PC-9 (cell line): ENCODE results near the gene SLC25A46. TPM values are rescaled to one million over a fixed set of nuclear protein-coding genes. Genes with fewer than 3 reads are reported as not detected.
A peak's percentile ranks its signal among the peaks of the same experiment; 100 is the strongest.
"Not testable (repeated sequence)": the region's sequence is repeated elsewhere in the genome, so short reads cannot be mapped to it uniquely, and the experiment has no call there.

Experiments
- BruUV-seq: library from RNA; stranded (reverse); fragments of 400-500 nt; replicated peaks from 2 replicates; lab custom pipeline; 2021; lab: Mats Ljungman, UMichigan
- CTCF ChIA-PET: fragments of 300-600 bp; sonication (Branson Sonifier 250); formaldehyde crosslinking; loops from one replicate; lab custom pipeline; 2022; ENCODE audit warnings: antibody characterized with exemption; lab: Charles Lee
- POLR2A ChIA-PET: fragments of 300-600 bp; sonication (Branson Sonifier 250); formaldehyde crosslinking; loops from one replicate; lab custom pipeline; 2022; ENCODE audit warnings: antibody characterized with exemption; ENCODE audit not compliant: unreplicated experiment; lab: Charles Lee
- DNase-seq, 2 experiments: peaks; one replicate each; pipeline versions ENCODE4 v3.0.0 to v3.0.0-alpha.2; 2015 to 2022; ENCODE audit warnings: mixed read lengths in 1 of 2
- H2AFZ ChIP-seq: fragments of 200-600 bp; sonication (generic); 2 replicates; pipeline ENCODE4 v1.8.1; 2017; ENCODE audit warnings: antibody characterized with exemption
- H3F3A ChIP-seq: fragments of 200-600 bp; sonication (generic); 2 replicates; pipeline ENCODE4 v1.8.1; 2017; ENCODE audit warnings: antibody characterized with exemption, mild to moderate bottlenecking, low read depth; ENCODE audit not compliant: insufficient read depth
- H3K27ac ChIP-seq: fragments of 200-600 bp; sonication (generic); 2 replicates; pipeline ENCODE4 v1.6.1; 2016; ENCODE audit warnings: mixed run types
- H3K27me3 ChIP-seq: fragments of 200-600 bp; sonication (generic); 2 replicates; pipeline ENCODE4 v1.6.1; 2016; ENCODE audit warnings: low read depth, mixed run types; ENCODE audit not compliant: insufficient read depth
- H3K36me3 ChIP-seq: fragments of 200-600 bp; sonication (generic); 2 replicates; pipeline ENCODE4 v1.6.1; 2016; ENCODE audit warnings: low read depth, mixed run types
- H3K4me1 ChIP-seq: fragments of 200-600 bp; sonication (generic); replicated peaks from 2 replicates; pipeline ENCODE4 v1.6.1; 2016; ENCODE audit warnings: mixed run types; ENCODE audit not compliant: insufficient read depth
- H3K4me2 ChIP-seq: fragments of 200-600 bp; sonication (generic); 2 replicates; pipeline ENCODE4 v1.6.1; 2017; ENCODE audit warnings: mixed run types
- H3K4me3 ChIP-seq: fragments of 200-600 bp; sonication (generic); 2 replicates; pipeline ENCODE4 v1.6.1; 2016; ENCODE audit warnings: mixed run types
- H3K79me2 ChIP-seq: fragments of 200-600 bp; sonication (generic); 2 replicates; pipeline ENCODE4 v1.6.1; 2017; ENCODE audit warnings: low read depth, mixed run types
- H3K9me2 ChIP-seq: fragments of 200-600 bp; sonication (generic); 2 replicates; pipeline ENCODE4 v1.8.1; 2017; ENCODE audit warnings: mild to moderate bottlenecking; ENCODE audit not compliant: insufficient read depth
- H3K9me3 ChIP-seq: fragments of 200-600 bp; sonication (generic); 2 replicates; pipeline ENCODE4 v1.8.1; 2016; ENCODE audit warnings: low read depth; ENCODE audit not compliant: insufficient read depth
- H4K20me1 ChIP-seq: fragments of 200-600 bp; sonication (generic); 2 replicates; pipeline ENCODE4 v1.8.1; 2017; ENCODE audit not compliant: insufficient read depth
- CTCF ChIP-seq: fragments of 200-600 bp; sonication (generic); conservative IDR thresholded peaks from 2 replicates; pipeline ENCODE4 v1.6.1; 2017; ENCODE audit warnings: mixed run types, antibody characterized with exemption, mild to moderate bottlenecking, moderate library complexity
- EZH2 ChIP-seq: fragments of 200-600 bp; sonication (generic); IDR thresholded peaks from 2 replicates; pipeline ENCODE4 v1.8.0; 2017; ENCODE audit warnings: antibody characterized with exemption, low read depth
- intact Hi-C: fragments of 100-400 bp; cut with micrococcal nuclease; formaldehyde crosslinking; loops from one replicate; pipeline ENCODE4 v1.10.0; 2022; ENCODE audit not compliant: unreplicated experiment
- total RNA-seq: library from RNA; stranded (reverse); gene quantifications from 2 replicates; pipeline ENCODE4 v1.2.3, GENCODE V29; 2021

SLC25A46 gene
- total RNA-seq, 1 experiment from 2014 or later, result 29.0 TPM

- intact Hi-C loops, result no loop called here
- no peak overlapping the region for H2AFZ ChIP-seq
- no peaks in the 10 kb centered on the region for H4K20me1 ChIP-seq
- BruUV-seq, result no TSS peak
- H3K27me3 ChIP-seq, result no peaks in the 10 kb centered on the region
- H3K4me1 ChIP-seq, result no peaks in the 10 kb centered on the region
- no peaks in the 10 kb centered on the region for H3K9me3 ChIP-seq
- H3F3A ChIP-seq, result no peaks in the 10 kb centered on the region
- H3K36me3 ChIP-seq, result no peaks in the 10 kb centered on the region
- TF ChIP-seq CTCF (no peak), EZH2 (no peak)
- H3K4me2 ChIP-seq, result no peak overlapping the region
- no peak overlapping the region for H3K4me3 ChIP-seq
- no peak overlapping the region for H3K27ac ChIP-seq
- H3K79me2 ChIP-seq, result no peaks in the 10 kb centered on the region
- ChIA-PET POLR2A (no interaction called here), CTCF (no interaction called here)
- no peak for DNase-seq
- H3K9me2 ChIP-seq, result no peaks in the 10 kb centered on the region
Measured at GRCh38 chr5:110770286-110770685, 31.5 kb downstream of the SLC25A46 start.

- Histone ChIP-seq H3K9me3 (no peaks in the 10 kb centered on the region), H3K36me3 (no peaks in the 10 kb centered on the region), H3K4me2 (no peak overlapping the region), H3K9me2 (0 out of 2 replicates have a peak, but pooled peaks cover 4% of the 10 kb centered on the region), H3K27ac (no peak overlapping the region), H3F3A (no peaks in the 10 kb centered on the region), H3K79me2 (no peaks in the 10 kb centered on the region), H3K4me1 (no peaks in the 10 kb centered on the region), H4K20me1 (no peaks in the 10 kb centered on the region), H3K27me3 (no peaks in the 10 kb centered on the region), H3K4me3 (no peak overlapping the region), H2AFZ (no peak overlapping the region)
- BruUV-seq, result no TSS peak
- intact Hi-C loops, result no loop called here
- DNase-seq, result peak in 1 of 2 experiments; percentile 45
- ChIA-PET CTCF (no interaction called here), POLR2A (no interaction called here)
- no peak for TF ChIP-seq CTCF
- no peak for TF ChIP-seq EZH2
Measured at GRCh38 chr5:110784901-110785300, 46.1 kb downstream of the SLC25A46 start.

GRCh38 chr5:110785356-110785755 lies 46.5 kb downstream of the SLC25A46 start:
- Histone ChIP-seq H3K9me3 (no peaks in the 10 kb centered on the region), H3F3A (no peaks in the 10 kb centered on the region), H2AFZ (no peak overlapping the region), H3K36me3 (no peaks in the 10 kb centered on the region), H4K20me1 (no peaks in the 10 kb centered on the region), H3K4me3 (no peak overlapping the region), H3K9me2 (0 out of 2 replicates have a peak, but pooled peaks cover 4% of the 10 kb centered on the region), H3K79me2 (no peaks in the 10 kb centered on the region), H3K27me3 (no peaks in the 10 kb centered on the region), H3K27ac (no peak overlapping the region), H3K4me2 (no peak overlapping the region), H3K4me1 (no peaks in the 10 kb centered on the region)
- ChIA-PET CTCF (no interaction called here), POLR2A (no interaction called here)
- BruUV-seq, result no TSS peak
- peak in 1 of 2 experiments; percentile 63 for DNase-seq
- intact Hi-C loops, result no loop called here
- TF ChIP-seq CTCF (no peak), EZH2 (no peak)

GRCh38 chr5:110788006-110788405 lies 49.2 kb downstream of the SLC25A46 start:
- H3K9me3 ChIP-seq, H3K36me3 ChIP-seq, H3K79me2 ChIP-seq, BruUV-seq, H3K9me2 ChIP-seq, H3K4me2 ChIP-seq, H4K20me1 ChIP-seq, H3F3A ChIP-seq, DNase-seq, H3K27ac ChIP-seq, intact Hi-C loops, POLR2A ChIA-PET, H2AFZ ChIP-seq, H3K27me3 ChIP-seq, H3K4me3 ChIP-seq, CTCF ChIA-PET, H3K4me1 ChIP-seq: not testable (repeated sequence)
